Measurements from ENCODE around the gene GDPGP1. TPM values are rescaled to one million over a fixed set of nuclear protein-coding genes. Genes with fewer than 3 reads are reported as not detected.

The GDPGP1 gene
- total RNA-seq, 3 donors from 2014 or later: 3.4 to 9.4 (median 7.5) TPM

DNA sequence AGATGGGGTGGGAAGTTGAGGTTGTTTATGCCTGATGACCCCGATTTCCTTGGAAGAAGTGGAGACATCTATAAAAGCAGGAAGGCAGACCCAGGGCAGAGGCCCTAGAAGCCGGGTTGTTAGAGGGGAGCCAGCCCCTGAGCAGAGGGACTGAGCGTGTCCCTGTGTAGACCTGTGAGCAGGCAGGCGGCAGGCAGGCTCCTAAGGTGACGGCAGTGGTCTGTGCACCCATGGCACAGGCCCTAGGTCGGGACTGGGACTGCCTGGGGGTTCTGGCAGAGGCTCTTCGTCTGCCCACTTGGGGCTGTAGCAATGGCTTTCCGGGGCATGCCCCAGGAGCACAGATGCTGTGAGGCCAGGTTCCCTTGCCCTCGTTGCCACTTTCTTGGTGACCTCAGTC, 23.0 kb upstream of the GDPGP1 start:
- Histone ChIP-seq H3K4me3 (no peak overlapping the region), H3K36me3 (no peaks in the 10 kb centered on the region), H3K4me1 (peaks cover 0 to 12% of the 10 kb centered on the region in 2 donors), H3K27ac (peak overlapping the region; percentile 57 to 76), H3K27me3 (no peaks in the 10 kb centered on the region), H3K9me3 (no peaks in the 10 kb centered on the region)
- TF ChIP-seq, protein P1, sequence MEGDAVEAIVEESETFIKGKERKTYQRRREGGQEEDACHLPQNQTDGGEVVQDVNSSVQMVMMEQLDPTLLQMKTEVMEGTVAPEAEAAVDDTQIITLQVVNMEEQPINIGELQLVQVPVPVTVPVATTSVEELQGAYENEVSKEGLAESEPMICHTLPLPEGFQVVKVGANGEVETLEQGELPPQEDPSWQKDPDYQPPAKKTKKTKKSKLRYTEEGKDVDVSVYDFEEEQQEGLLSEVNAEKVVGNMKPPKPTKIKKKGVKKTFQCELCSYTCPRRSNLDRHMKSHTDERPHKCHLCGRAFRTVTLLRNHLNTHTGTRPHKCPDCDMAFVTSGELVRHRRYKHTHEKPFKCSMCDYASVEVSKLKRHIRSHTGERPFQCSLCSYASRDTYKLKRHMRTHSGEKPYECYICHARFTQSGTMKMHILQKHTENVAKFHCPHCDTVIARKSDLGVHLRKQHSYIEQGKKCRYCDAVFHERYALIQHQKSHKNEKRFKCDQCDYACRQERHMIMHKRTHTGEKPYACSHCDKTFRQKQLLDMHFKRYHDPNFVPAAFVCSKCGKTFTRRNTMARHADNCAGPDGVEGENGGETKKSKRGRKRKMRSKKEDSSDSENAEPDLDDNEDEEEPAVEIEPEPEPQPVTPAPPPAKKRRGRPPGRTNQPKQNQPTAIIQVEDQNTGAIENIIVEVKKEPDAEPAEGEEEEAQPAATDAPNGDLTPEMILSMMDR (IDR thresholded peaks at IDR 0.05): no peak
- no peak for TF ChIP-seq POLR2A (IDR thresholded peaks at IDR 0.05)
- TF ChIP-seq POLR2AphosphoS5 (IDR thresholded peaks at IDR 0.05): no peak
- intact Hi-C loops (cut with DNase I; ENCODE audit: low total_unique reads): loop anchor here (5.0 kb wide), 1 partner anchor 44 kb away; no protein-coding TSS in a partner anchor
- DNase-seq (ENCODE audit: low spot score in 2 of 2): no peak

DNA sequence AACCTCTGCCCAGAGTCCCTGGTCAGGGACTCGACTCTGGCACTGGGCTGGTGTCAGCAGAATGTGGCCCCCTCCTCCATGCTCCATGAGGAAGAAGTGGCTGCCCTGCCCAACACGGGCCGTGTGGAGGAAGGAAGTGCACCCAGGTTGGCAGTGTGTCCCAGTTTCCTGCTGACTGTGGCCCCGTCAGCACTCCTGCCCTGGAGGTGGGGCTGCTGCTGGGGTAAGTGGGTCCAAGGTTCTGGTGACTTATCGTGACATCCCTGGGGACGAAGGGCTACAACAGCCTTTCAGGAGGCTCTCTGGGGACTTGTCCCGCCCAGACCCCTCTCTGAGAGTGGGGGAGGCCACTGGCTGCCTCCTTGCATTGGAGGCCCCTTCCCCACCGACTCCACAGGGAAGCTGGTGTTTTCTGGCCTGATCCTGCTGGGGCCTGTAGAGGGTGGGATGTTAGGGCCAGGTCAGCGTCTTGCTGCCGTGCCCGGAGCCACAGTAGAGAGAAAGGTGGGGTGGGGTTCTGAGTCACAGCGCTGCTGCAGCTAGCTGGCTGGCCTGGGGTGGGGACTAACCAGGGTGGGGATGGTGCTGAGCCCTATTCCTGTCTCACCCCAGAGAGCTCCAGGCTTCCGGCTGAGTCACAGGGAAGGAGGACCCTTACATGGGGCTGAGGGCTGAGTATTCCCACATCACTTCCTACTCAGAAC, 22.4 kb upstream of the GDPGP1 start:
- TF ChIP-seq, protein P1 (IDR thresholded peaks at IDR 0.05): no peak
- TF ChIP-seq POLR2A (IDR thresholded peaks at IDR 0.05) (no peak), POLR2AphosphoS5 (IDR thresholded peaks at IDR 0.05) (no peak)
- H3K27me3 ChIP-seq: no peaks in the 10 kb centered on the region
- no peaks in the 10 kb centered on the region for H3K9me3 ChIP-seq
- H3K4me1 ChIP-seq: peaks cover 0 to 12% of the 10 kb centered on the region in 2 donors
- DNase-seq (ENCODE audit: low spot score in 2 of 2): no peak
- no peaks in the 10 kb centered on the region for H3K36me3 ChIP-seq
- no peak overlapping the region for H3K4me3 ChIP-seq
- peak overlapping the region; percentile 57 to 76 for H3K27ac ChIP-seq
- intact Hi-C loops (cut with DNase I; ENCODE audit: low total_unique reads): loop anchor here (5.0 kb wide), 1 partner anchor 44 kb away; no protein-coding TSS in a partner anchor

DNA sequence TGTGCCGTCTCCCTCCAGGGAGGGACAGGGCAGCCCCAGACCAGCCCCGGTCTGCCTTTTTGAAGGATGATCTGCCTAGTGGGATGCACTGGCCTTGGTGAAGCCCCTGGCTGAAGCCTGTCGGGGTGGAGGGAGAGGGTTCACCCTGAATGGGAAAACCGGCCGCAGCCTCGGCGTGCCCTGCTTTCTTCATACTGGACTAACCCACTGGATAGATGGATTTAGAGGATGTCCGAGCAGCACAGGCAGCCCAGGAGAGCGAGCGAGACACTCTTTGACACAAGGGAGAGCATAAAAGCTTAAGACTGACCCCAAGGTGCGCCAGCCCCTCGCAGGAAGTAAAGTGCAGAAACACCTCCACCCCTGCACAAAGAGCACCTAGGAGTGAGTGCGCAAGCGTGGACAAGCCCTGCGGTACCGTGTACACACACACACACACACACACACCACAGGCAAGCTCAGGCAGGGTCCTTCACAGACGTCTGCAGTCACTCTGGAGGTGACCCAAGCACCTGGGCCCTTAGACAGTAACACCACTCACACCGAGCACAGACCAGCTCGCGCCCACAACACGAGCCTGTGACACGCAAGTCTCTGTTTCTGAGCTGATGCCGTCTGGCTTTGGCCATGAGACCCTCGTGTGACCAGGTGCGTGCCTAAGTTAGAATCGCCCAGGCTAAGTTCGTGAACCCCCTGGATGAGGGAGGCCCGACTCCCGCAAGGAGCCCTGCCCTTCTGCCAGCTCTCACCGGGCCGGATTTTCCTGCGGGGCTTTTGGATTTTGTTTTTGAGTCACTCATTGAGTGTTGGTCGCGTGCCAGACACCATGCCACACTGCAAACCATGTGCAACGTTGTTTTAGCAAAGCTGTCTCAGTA, 21.5 kb upstream of the GDPGP1 start:
- Histone ChIP-seq H3K4me3 (peak overlapping the region in 1 of 3 donors; percentile 10), H3K9me3 (no peaks in the 10 kb centered on the region), H3K27me3 (no peaks in the 10 kb centered on the region), H3K36me3 (no peaks in the 10 kb centered on the region), H3K27ac (peak overlapping the region; percentile 57 to 76), H3K4me1 (peaks cover 0 to 12% of the 10 kb centered on the region in 2 donors)
- DNase-seq (ENCODE audit: low spot score in 2 of 2): peak; percentile 58 to 82
- intact Hi-C loops (cut with DNase I; ENCODE audit: low total_unique reads): loop anchor here (5.0 kb wide), 1 partner anchor 45 kb away; no protein-coding TSS in a partner anchor
- TF ChIP-seq POLR2A (IDR thresholded peaks at IDR 0.05): no peak

DNA sequence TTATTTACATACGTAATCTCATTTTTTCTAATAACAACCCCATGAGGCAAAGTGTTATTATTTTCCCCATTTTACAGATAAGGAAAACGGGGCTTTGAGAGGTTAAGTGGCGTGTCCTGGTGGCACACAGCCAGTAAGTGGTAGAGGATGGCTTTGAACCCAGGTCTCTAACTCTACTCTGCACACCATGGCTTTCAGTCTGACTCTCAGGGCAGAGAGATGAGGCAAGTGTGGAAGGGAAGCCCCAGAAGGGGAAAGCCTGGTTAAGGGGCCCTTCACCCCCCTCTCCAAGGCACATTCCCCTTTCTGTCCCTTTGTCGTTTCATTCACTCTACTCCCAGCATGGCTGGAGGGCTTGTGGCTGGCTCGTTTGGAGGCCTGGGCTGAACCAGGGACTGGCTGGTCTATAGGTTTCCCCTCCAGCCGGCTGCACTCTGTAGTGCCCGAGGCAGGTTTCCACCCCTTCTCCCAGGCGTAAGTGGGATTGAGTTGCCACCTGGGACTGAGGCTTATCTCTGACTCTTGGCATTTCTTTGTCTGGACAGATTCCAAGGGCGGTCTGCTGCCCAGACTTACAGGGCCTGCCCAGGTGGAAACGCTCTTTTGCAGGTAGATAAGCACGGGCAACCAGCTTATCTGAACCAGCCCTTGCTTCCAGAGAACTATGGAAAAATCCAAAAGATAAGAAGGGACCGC, 20.7 kb upstream of the GDPGP1 start:
- intact Hi-C loops (cut with DNase I; ENCODE audit: low total_unique reads): loop anchor here (5.0 kb wide), 1 partner anchor 46 kb away; no protein-coding TSS in a partner anchor
- TF ChIP-seq POLR2A (IDR thresholded peaks at IDR 0.05) (no peak), POLR2AphosphoS5 (IDR thresholded peaks at IDR 0.05) (no peak)
- TF ChIP-seq, protein P1 (IDR thresholded peaks at IDR 0.05): no peak
- Histone ChIP-seq H3K4me3 (no peak overlapping the region), H3K9me3 (no peaks in the 10 kb centered on the region), H3K27ac (peak overlapping the region; percentile 15 to 57), H3K27me3 (no peaks in the 10 kb centered on the region), H3K4me1 (peaks cover 0 to 12% of the 10 kb centered on the region in 2 donors), H3K36me3 (no peaks in the 10 kb centered on the region)
- DNase-seq (ENCODE audit: low spot score in 2 of 2): no peak

DNA sequence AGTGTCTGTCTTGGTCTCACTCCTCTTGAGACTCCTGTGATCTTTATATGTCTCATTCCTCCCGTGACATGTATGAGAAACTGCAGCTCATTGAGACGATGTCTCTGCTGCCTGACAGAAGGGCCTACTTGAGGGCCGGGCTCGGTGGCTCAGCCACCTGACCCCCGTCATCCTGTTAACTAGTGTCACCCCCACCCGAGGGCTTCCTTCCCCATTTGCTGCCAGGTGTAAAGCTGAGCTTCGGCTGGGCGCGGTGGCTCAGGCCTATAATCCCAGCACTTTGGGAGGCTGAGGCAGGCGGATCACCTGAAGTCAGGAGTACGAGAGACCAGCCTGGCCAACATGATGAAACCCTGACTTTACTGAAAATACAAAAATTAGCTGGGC, 20.2 kb upstream of the GDPGP1 start:
- peaks cover 0 to 12% of the 10 kb centered on the region in 2 donors for H3K4me1 ChIP-seq

More for the DNA sequence above, 20.2 kb upstream of the GDPGP1 start:
- H3K4me3 ChIP-seq: no peak overlapping the region
- intact Hi-C loops (cut with DNase I; ENCODE audit: low total_unique reads): loop anchor here (5.0 kb wide), 1 partner anchor 47 kb away; no protein-coding TSS in a partner anchor
- no peaks in the 10 kb centered on the region for H3K9me3 ChIP-seq
- TF ChIP-seq, protein P1 (IDR thresholded peaks at IDR 0.05): no peak
- TF ChIP-seq POLR2A (IDR thresholded peaks at IDR 0.05) (no peak), POLR2AphosphoS5 (IDR thresholded peaks at IDR 0.05) (no peak)
- no peaks in the 10 kb centered on the region for H3K27me3 ChIP-seq
- DNase-seq (ENCODE audit: low spot score in 2 of 2): no peak
- no peaks in the 10 kb centered on the region for H3K36me3 ChIP-seq
- H3K27ac ChIP-seq: peak overlapping the region in 1 of 2 donors; percentile 57

Data from breast epithelium (tissue), 4 donors.